Hepatocyte (in vitro differentiated cells): Measurements from ENCODE around the gene NUCKS1. TPM values are rescaled to one million over a fixed set of nuclear protein-coding genes. Genes with fewer than 3 reads are reported as not detected.
A peak's percentile ranks its signal among the peaks of the same experiment; 100 is the strongest.

Experiments
- DNase-seq: peaks from one replicate; pipeline ENCODE4 v3.0.0-alpha.2; 2016; ENCODE audit warnings: low spot score
- H2AFZ ChIP-seq: fragments of 200-600 bp; sonication (generic); 2 replicates; pipeline ENCODE4 v1.6.0; 2016; ENCODE audit warnings: antibody characterized with exemption, mild to moderate bottlenecking
- H3K27ac ChIP-seq: fragments of 200-600 bp; sonication (generic); 2 replicates; pipeline ENCODE4 v1.5.1; 2016; ENCODE audit warnings: mild to moderate bottlenecking
- H3K27me3 ChIP-seq: fragments of 200-600 bp; sonication (generic); 2 replicates; pipeline ENCODE4 v1.6.1; 2016
- H3K36me3 ChIP-seq: fragments of 200-600 bp; sonication (generic); replicated peaks from 2 replicates; pipeline ENCODE4 v1.5.1; 2016; ENCODE audit warnings: low read depth; ENCODE audit not compliant: insufficient read depth
- H3K4me1 ChIP-seq: fragments of 200-600 bp; sonication (generic); 2 replicates; pipeline ENCODE4 v1.5.1; 2016; ENCODE audit warnings: mild to moderate bottlenecking, moderate library complexity; ENCODE audit not compliant: insufficient read depth
- H3K4me2 ChIP-seq: fragments of 200-600 bp; sonication (generic); 2 replicates; pipeline ENCODE4 v1.6.0; 2016
- H3K4me3 ChIP-seq: fragments of 200-600 bp; sonication (generic); 2 replicates; pipeline ENCODE4 v1.5.1; 2016; ENCODE audit warnings: mild to moderate bottlenecking
- H3K79me2 ChIP-seq: fragments of 200-600 bp; sonication (generic); 2 replicates; pipeline ENCODE4 v1.6.0; 2017; ENCODE audit warnings: mild to moderate bottlenecking
- H3K9me2 ChIP-seq: fragments of 200-600 bp; sonication (generic); replicated peaks from 2 replicates; pipeline ENCODE4 v1.6.0; 2017; ENCODE audit warnings: mild to moderate bottlenecking; ENCODE audit not compliant: insufficient read depth
- H3K9me3 ChIP-seq: fragments of 200-600 bp; sonication (generic); 2 replicates; pipeline ENCODE4 v1.5.1; 2016; ENCODE audit warnings: low read depth, mild to moderate bottlenecking
- H4K20me1 ChIP-seq: fragments of 200-600 bp; sonication (generic); 2 replicates; pipeline ENCODE4 v1.6.0; 2016; ENCODE audit warnings: mild to moderate bottlenecking; ENCODE audit not compliant: insufficient read depth, poor library complexity, severe bottlenecking
- CTCF ChIP-seq: fragments of 200-600 bp; sonication (generic); IDR thresholded peaks from 2 replicates; pipeline ENCODE4 v1.5.1; 2016; ENCODE audit warnings: antibody characterized with exemption, mild to moderate bottlenecking; ENCODE audit not compliant: poor library complexity
- EZH2 ChIP-seq: fragments of 200-600 bp; sonication (generic); IDR thresholded peaks from 2 replicates; pipeline ENCODE4 v1.6.1; 2016; ENCODE audit warnings: antibody characterized with exemption, mild to moderate bottlenecking, borderline replicate concordance
- EZH2phosphoT487 ChIP-seq: fragments of 200-600 bp; sonication (generic); IDR thresholded peaks from one replicate; pipeline ENCODE4 v1.6.1; 2018; ENCODE audit warnings: antibody characterized with exemption, mild to moderate bottlenecking, low read depth, moderate library complexity; ENCODE audit not compliant: unreplicated experiment, severe bottlenecking
- WGBS: methylation state at CpG from one replicate; pipeline ENCODE4 v1.1.6; 2016; ENCODE audit warnings: low lambda C conversion rate; ENCODE audit errors: missing lambda C conversion rate; 5-methylcytosine and 5-hydroxymethylcytosine counted together
- polyA plus RNA-seq: library from polyadenylated mRNA; unstranded; fragments of >200 nt; fragmentation: Nextera tagmentation; extraction: Ambion mirVana; gene quantifications from 2 replicates; pipeline ENCODE4 v1.2.1, GENCODE V29; 2016
- total RNA-seq: library from RNA; depleted of rRNA; stranded (reverse); fragments of >200 nt; gene quantifications from 2 replicates; pipeline ENCODE4 v1.2.3, GENCODE V29; 2014

NUCKS1 gene
- total and polyA plus RNA-seq, 2 experiments from 2014 or later, result 28.4 to 143 TPM

- no peaks in the 10 kb centered on the region for H4K20me1 ChIP-seq
- no peak for DNase-seq
- H3K27me3 ChIP-seq, result no peaks in the 10 kb centered on the region
- H3K9me3 ChIP-seq, result no peaks in the 10 kb centered on the region
- peak overlapping the region; percentile 93 for H3K4me2 ChIP-seq
- H3K4me3 ChIP-seq, result peak overlapping the region; percentile 72
- H3K4me1 ChIP-seq, result no peaks in the 10 kb centered on the region
- H3K27ac ChIP-seq, result peak overlapping the region; percentile 44
- no peaks in the 10 kb centered on the region for H3K9me2 ChIP-seq
- H3K36me3 ChIP-seq, result no peaks in the 10 kb centered on the region
- H3K79me2 ChIP-seq, result peaks cover 9% of the 10 kb centered on the region
- peak overlapping the region; percentile 67 for H2AFZ ChIP-seq
- TF ChIP-seq EZH2 (no peak), EZH2phosphoT487 (no peak), CTCF (no peak)
These were observed 25.7 kb upstream of the NUCKS1 start for GRCh38 chr1:205775717-205776056.

- H3K9me2 ChIP-seq, result no peaks in the 10 kb centered on the region
- under 1% methylated on average over 30 of the region's 40 CpGs for WGBS
- H4K20me1 ChIP-seq, result no peaks in the 10 kb centered on the region
- peak; percentile 89 for DNase-seq
- peak within 1 kb of the TSS; percentile 93 for H3K4me2 ChIP-seq
- H2AFZ ChIP-seq, result peak within 1 kb of the TSS; percentile 67
- TF ChIP-seq CTCF, result no peak
- TF ChIP-seq EZH2phosphoT487, result no peak
- TF ChIP-seq EZH2, result no peak
- peak within 1 kb of the TSS; percentile 44 for H3K27ac ChIP-seq
- no peaks in the 10 kb centered on the region for H3K9me3 ChIP-seq
- peak within 1 kb of the TSS; percentile 72 for H3K4me3 ChIP-seq
- no peaks in the 10 kb centered on the region for H3K27me3 ChIP-seq
- peaks cover 9% of the 10 kb centered on the region for H3K79me2 ChIP-seq
- H3K36me3 ChIP-seq, result no peaks in the 10 kb centered on the region
- no peaks in the 10 kb centered on the region for H3K4me1 ChIP-seq
These were observed 25.2 kb upstream of the NUCKS1 start, which contains the start of gene RAB29 for GRCh38 chr1:205775015-205775716. Gene RAB29, minus strand, starts transcription at chr1:205775482. Its CDS starts 526 bp downstream, at chr1:205774956.

- peak overlapping the region; percentile 67 for H2AFZ ChIP-seq
- H3K27ac ChIP-seq, result peak overlapping the region; percentile 44
- peak; percentile 63 for DNase-seq
These were observed 24.4 kb upstream of the NUCKS1 start for GRCh38 chr1:205774198-205775014.

More at GRCh38 chr1:205774198-205775014, 24.4 kb upstream of the NUCKS1 start:
- H3K36me3 ChIP-seq, result no peaks in the 10 kb centered on the region
- H3K4me2 ChIP-seq, result peak overlapping the region; percentile 93
- TF ChIP-seq EZH2 (no peak), CTCF (no peak), EZH2phosphoT487 (no peak)
- H3K9me3 ChIP-seq, result no peaks in the 10 kb centered on the region
- no peaks in the 10 kb centered on the region for H3K9me2 ChIP-seq
- H3K79me2 ChIP-seq, result peaks cover 9% of the 10 kb centered on the region
- no peaks in the 10 kb centered on the region for H3K27me3 ChIP-seq
- no peaks in the 10 kb centered on the region for H3K4me1 ChIP-seq
- no peaks in the 10 kb centered on the region for H4K20me1 ChIP-seq
- peak overlapping the region; percentile 72 for H3K4me3 ChIP-seq
- 9% methylated on average over 29 of the region's 36 CpGs for WGBS
